Parathyroid adenoma (tissue), 2 donors: ENCODE results near the gene KRT14.

Source experiments
- H2AFZ ChIP-seq: fragments of 300-600 bp; sonication (generic); one replicate; pipeline ENCODE4 v1.7.0; 2017; ENCODE audit warnings: antibody characterized with exemption, mild to moderate bottlenecking
- H3K27ac ChIP-seq: fragments of 300-600 bp; sonication (generic); one replicate; pipeline ENCODE4 v1.7.0; 2017
- H3K27me3 ChIP-seq: fragments of 300-600 bp; sonication (generic); one replicate; pipeline ENCODE4 v1.7.0; 2017; ENCODE audit warnings: low read length; ENCODE audit not compliant: control insufficient read depth, insufficient read depth
- H3K36me3 ChIP-seq: fragments of 300-600 bp; sonication (generic); one replicate; pipeline ENCODE4 v1.7.0; 2017; ENCODE audit warnings: low read length; ENCODE audit not compliant: control insufficient read depth, insufficient read depth
- H3K4me1 ChIP-seq: fragments of 300-600 bp; sonication (generic); one replicate; pipeline ENCODE4 v1.7.0; 2017; ENCODE audit warnings: control low read depth
- H3K4me2 ChIP-seq: fragments of 300-600 bp; sonication (generic); one replicate; pipeline ENCODE4 v1.7.0; 2017; ENCODE audit warnings: low read length
- H3K4me3 ChIP-seq: fragments of 300-600 bp; sonication (generic); one replicate; pipeline ENCODE4 v1.7.0; 2017; ENCODE audit warnings: low read depth, low read length
- H3K79me2 ChIP-seq: fragments of 300-600 bp; sonication (generic); one replicate; pipeline ENCODE4 v1.7.0; 2017; ENCODE audit warnings: control low read depth
- H3K9ac ChIP-seq: fragments of 300-600 bp; sonication (generic); one replicate; pipeline ENCODE4 v1.7.0; 2017; ENCODE audit warnings: mild to moderate bottlenecking
- H3K9me3 ChIP-seq: fragments of 300-600 bp; sonication (generic); one replicate; pipeline ENCODE4 v1.7.0; 2017; ENCODE audit warnings: low read length; ENCODE audit not compliant: control insufficient read depth
- TF ChIP-seq, protein P1 (sequence below): fragments of 300-600 bp; sonication (generic); IDR thresholded peaks from one replicate; pipeline ENCODE4 v1.7.0; 2017; ENCODE audit warnings: antibody characterized with exemption, mild to moderate bottlenecking
- donor health status: primary hyperparathyroidism.

The KRT14 gene

DNA sequence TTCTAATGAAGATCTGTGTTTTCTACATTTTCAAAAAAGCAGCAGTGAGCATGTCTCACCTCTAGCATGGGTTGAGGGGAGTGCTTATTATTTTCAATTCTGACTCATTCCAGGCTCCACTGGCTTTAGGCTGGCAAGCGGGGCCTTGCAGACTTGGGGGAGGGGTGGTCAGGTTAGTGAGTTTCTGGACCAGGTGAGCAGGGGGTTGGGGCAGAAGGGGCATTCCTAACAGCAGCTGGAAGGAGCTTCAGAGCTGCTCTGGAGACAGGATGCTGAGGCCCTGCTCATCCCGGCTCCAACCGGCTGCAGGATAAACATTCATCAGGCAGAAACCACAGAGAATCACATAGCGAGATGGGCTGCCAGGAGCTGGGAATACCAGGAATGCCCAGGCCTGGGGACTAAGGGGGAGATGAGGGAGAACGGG is 48.1 kb downstream of the KRT14 start:
- TF ChIP-seq, protein P1, sequence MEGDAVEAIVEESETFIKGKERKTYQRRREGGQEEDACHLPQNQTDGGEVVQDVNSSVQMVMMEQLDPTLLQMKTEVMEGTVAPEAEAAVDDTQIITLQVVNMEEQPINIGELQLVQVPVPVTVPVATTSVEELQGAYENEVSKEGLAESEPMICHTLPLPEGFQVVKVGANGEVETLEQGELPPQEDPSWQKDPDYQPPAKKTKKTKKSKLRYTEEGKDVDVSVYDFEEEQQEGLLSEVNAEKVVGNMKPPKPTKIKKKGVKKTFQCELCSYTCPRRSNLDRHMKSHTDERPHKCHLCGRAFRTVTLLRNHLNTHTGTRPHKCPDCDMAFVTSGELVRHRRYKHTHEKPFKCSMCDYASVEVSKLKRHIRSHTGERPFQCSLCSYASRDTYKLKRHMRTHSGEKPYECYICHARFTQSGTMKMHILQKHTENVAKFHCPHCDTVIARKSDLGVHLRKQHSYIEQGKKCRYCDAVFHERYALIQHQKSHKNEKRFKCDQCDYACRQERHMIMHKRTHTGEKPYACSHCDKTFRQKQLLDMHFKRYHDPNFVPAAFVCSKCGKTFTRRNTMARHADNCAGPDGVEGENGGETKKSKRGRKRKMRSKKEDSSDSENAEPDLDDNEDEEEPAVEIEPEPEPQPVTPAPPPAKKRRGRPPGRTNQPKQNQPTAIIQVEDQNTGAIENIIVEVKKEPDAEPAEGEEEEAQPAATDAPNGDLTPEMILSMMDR: no peak
- Histone ChIP-seq H3K4me3 (no peak overlapping the region), H3K4me2 (no peak overlapping the region), H3K36me3 (no peaks in the 10 kb centered on the region), H3K4me1 (no peaks in the 10 kb centered on the region), H3K9ac (no peak overlapping the region), H3K9me3 (no peaks in the 10 kb centered on the region), H3K79me2 (no peaks in the 10 kb centered on the region), H2AFZ (no peak overlapping the region), H3K27ac (no peak overlapping the region), H3K27me3 (no peaks in the 10 kb centered on the region)

DNA sequence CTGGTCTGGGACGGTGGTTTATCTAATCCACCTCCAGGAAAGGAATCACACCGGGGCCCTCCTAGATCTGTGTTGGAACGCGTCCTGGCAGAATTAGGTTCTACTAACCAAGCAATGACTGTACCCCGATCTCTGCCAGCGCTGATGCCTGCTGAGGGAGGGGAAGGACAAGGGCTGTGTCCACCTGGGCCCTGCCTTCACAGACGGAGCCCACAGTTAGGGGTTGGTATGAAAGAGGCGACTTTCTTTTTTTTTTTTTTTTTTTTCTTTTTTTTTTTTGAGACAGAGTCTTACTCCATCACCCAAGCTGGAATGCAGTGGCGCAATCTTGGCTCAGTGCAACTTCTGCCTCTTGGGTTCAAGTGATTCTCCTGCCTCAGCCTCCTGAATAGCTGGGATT is 48.7 kb downstream of the KRT14 start:
- H3K4me1 ChIP-seq: no peaks in the 10 kb centered on the region
- H3K27me3 ChIP-seq: no peaks in the 10 kb centered on the region
- no peaks in the 10 kb centered on the region for H3K36me3 ChIP-seq
- H3K79me2 ChIP-seq: no peaks in the 10 kb centered on the region
- no peak overlapping the region for H3K4me3 ChIP-seq
- TF ChIP-seq, protein P1: no peak
- no peak overlapping the region for H3K4me2 ChIP-seq
- no peak overlapping the region for H3K9ac ChIP-seq
- no peak overlapping the region for H3K27ac ChIP-seq
- H2AFZ ChIP-seq: no peak overlapping the region
- H3K9me3 ChIP-seq: no peaks in the 10 kb centered on the region

- Histone ChIP-seq H3K9ac (no peak overlapping the region), H3K36me3 (no peaks in the 10 kb centered on the region), H3K27me3 (no peaks in the 10 kb centered on the region), H3K4me2 (no peak overlapping the region), H3K79me2 (no peaks in the 10 kb centered on the region), H2AFZ (no peak overlapping the region), H3K9me3 (no peaks in the 10 kb centered on the region), H3K4me1 (no peaks in the 10 kb centered on the region), H3K27ac (no peak overlapping the region), H3K4me3 (no peak overlapping the region)
- TF ChIP-seq, protein P1: no peak
These were observed 49.1 kb downstream of the KRT14 start for GRCh38 chr17:41537614-41537954.

GRCh38 chr17:41536741-41537613 is 49.7 kb downstream of the KRT14 start:
- H3K27me3 ChIP-seq: no peaks in the 10 kb centered on the region
- H3K79me2 ChIP-seq: no peaks in the 10 kb centered on the region
- no peaks in the 10 kb centered on the region for H3K4me1 ChIP-seq
- H3K36me3 ChIP-seq: no peaks in the 10 kb centered on the region
- TF ChIP-seq, protein P1: no peak
- no peak overlapping the region for H2AFZ ChIP-seq
- no peaks in the 10 kb centered on the region for H3K9me3 ChIP-seq
- H3K4me3 ChIP-seq: no peak overlapping the region
- H3K4me2 ChIP-seq: no peak overlapping the region
- H3K27ac ChIP-seq: no peak overlapping the region
- no peak overlapping the region for H3K9ac ChIP-seq
